ENCODE measurements around the gene HTR6.

- no peak for TF ChIP-seq CTCF (IDR thresholded peaks at IDR 0.05)
- TF ChIP-seq POLR2A (IDR thresholded peaks at IDR 0.05), result no peak
Measured at GRCh38 chr1:19685994-19686393, 21.3 kb downstream of the HTR6 start.

All from uterus (tissue), 2 donors.